ENCODE data around the gene ST6GALNAC2.

The ST6GALNAC2 gene

GRCh38 chr17:76530095-76530723 lies 55.5 kb downstream of the ST6GALNAC2 start (continued):
- TF ChIP-seq ZNF202 (tag by site-specific recombination; IDR thresholded peaks at IDR 0.05; ENCODE audit: borderline replicate concordance): no peak
- TF ChIP-seq YY1 (tag by site-specific recombination; IDR thresholded peaks at IDR 0.05): no peak
- no peak for TF ChIP-seq PRDM1 (tag by site-specific recombination; IDR thresholded peaks at IDR 0.05)
- TF ChIP-seq ZNF658 (tag by site-specific recombination; IDR thresholded peaks at IDR 0.05): no peak
- no peak for TF ChIP-seq ZNF791 (tag by site-specific recombination; IDR thresholded peaks at IDR 0.05)
- TF ChIP-seq ZNF366 (tag by site-specific recombination; conservative IDR thresholded peaks at IDR 0.05): no peak
- no peak for TF ChIP-seq ZNF670 (tag by site-specific recombination; IDR thresholded peaks at IDR 0.05; ENCODE audit: low read depth)
- TF ChIP-seq, protein P1, sequence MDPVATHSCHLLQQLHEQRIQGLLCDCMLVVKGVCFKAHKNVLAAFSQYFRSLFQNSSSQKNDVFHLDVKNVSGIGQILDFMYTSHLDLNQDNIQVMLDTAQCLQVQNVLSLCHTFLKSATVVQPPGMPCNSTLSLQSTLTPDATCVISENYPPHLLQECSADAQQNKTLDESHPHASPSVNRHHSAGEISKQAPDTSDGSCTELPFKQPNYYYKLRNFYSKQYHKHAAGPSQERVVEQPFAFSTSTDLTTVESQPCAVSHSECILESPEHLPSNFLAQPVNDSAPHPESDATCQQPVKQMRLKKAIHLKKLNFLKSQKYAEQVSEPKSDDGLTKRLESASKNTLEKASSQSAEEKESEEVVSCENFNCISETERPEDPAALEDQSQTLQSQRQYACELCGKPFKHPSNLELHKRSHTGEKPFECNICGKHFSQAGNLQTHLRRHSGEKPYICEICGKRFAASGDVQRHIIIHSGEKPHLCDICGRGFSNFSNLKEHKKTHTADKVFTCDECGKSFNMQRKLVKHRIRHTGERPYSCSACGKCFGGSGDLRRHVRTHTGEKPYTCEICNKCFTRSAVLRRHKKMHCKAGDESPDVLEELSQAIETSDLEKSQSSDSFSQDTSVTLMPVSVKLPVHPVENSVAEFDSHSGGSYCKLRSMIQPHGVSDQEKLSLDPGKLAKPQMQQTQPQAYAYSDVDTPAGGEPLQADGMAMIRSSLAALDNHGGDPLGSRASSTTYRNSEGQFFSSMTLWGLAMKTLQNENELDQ (tag by site-specific recombination; IDR thresholded peaks at IDR 0.05; ENCODE audit: low read depth): no peak
- no peak for TF ChIP-seq SALL2 (tag by site-specific recombination; IDR thresholded peaks at IDR 0.05; ENCODE audit: borderline replicate concordance)
- TF ChIP-seq ZNF707 (tag by site-specific recombination; IDR thresholded peaks at IDR 0.05): no peak
- TF ChIP-seq ZNF16 (tag by site-specific recombination; IDR thresholded peaks at IDR 0.05; ENCODE audit: low read depth): no peak
- no peak for TF ChIP-seq ZNF837 (tag by site-specific recombination; IDR thresholded peaks at IDR 0.05)
- no peak for TF ChIP-seq ZNF488 (tag by site-specific recombination; IDR thresholded peaks at IDR 0.05)
- TF ChIP-seq ZIC2 (tag by site-specific recombination; IDR thresholded peaks at IDR 0.05): peak; percentile 66
- no peak for TF ChIP-seq ZNF324 (tag by site-specific recombination; IDR thresholded peaks at IDR 0.05)
- TF ChIP-seq ZBTB44 (tag by site-specific recombination; IDR thresholded peaks at IDR 0.05): no peak
- TF ChIP-seq ZNF423 (tag by site-specific recombination; IDR thresholded peaks at IDR 0.05): no peak
- no peak for TF ChIP-seq PRDM10 (tag by site-specific recombination; IDR thresholded peaks at IDR 0.05)
- TF ChIP-seq ZBTB8A (tag by site-specific recombination; IDR thresholded peaks at IDR 0.05): peak; percentile 36; the same call in 1 of the 2 replicates
- peak; percentile 14; the same call in 1 of the 2 replicates for TF ChIP-seq SP3 (tag by site-specific recombination; IDR thresholded peaks at IDR 0.05)
- TF ChIP-seq, protein P2, sequence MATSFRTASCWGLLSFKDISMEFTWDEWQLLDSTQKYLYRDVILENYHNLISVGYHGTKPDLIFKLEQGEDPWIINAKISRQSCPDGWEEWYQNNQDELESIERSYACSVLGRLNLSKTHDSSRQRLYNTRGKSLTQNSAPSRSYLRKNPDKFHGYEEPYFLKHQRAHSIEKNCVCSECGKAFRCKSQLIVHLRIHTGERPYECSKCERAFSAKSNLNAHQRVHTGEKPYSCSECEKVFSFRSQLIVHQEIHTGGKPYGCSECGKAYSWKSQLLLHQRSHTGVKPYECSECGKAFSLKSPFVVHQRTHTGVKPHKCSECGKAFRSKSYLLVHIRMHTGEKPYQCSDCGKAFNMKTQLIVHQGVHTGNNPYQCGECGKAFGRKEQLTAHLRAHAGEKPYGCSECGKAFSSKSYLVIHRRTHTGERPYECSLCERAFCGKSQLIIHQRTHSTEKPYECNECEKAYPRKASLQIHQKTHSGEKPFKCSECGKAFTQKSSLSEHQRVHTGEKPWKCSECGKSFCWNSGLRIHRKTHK (tag by site-specific recombination; IDR thresholded peaks at IDR 0.05): no peak
- no peak for TF ChIP-seq ZNF133 (tag by site-specific recombination; IDR thresholded peaks at IDR 0.05)
- TF ChIP-seq ZBTB48 (tag by site-specific recombination; IDR thresholded peaks at IDR 0.05): no peak
- no peak for TF ChIP-seq TRIM28 (IDR thresholded peaks at IDR 0.05; ENCODE audit: borderline replicate concordance, low read length)
- no peak for TF ChIP-seq ZNF776 (tag by site-specific recombination; IDR thresholded peaks at IDR 0.05; ENCODE audit: borderline replicate concordance)
- no peak for TF ChIP-seq ZBTB1 (tag by site-specific recombination; IDR thresholded peaks at IDR 0.05)
- no peak for TF ChIP-seq YY2 (tag by site-specific recombination; IDR thresholded peaks at IDR 0.05)
- TF ChIP-seq, protein P3, sequence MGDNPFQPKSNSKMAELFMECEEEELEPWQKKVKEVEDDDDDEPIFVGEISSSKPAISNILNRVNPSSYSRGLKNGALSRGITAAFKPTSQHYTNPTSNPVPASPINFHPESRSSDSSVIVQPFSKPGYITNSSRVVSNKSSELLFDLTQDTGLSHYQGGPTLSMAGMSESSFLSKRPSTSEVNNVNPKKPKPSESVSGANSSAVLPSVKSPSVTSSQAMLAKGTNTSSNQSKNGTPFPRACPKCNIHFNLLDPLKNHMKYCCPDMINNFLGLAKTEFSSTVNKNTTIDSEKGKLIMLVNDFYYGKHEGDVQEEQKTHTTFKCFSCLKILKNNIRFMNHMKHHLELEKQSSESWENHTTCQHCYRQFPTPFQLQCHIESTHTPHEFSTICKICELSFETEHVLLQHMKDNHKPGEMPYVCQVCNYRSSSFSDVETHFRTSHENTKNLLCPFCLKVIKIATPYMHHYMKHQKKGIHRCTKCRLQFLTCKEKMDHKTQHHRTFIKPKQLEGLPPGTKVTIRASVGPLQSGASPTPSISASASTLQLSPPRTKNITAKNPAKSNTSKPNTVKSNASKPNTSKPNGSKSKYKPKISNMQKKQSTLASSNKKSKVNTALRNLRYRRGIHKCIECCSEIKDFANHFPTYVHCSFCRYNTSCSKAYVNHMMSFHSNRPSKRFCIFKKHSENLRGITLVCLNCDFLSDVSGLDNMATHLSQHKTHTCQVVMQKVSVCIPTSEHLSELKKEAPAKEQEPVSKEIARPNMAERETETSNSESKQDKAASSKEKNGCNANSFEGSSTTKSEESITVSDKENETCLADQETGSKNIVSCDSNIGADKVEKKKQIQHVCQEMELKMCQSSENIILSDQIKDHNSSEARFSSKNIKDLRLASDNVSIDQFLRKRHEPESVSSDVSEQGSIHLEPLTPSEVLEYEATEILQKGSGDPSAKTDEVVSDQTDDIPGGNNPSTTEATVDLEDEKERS (tag by site-specific recombination; IDR thresholded peaks at IDR 0.05): no peak
